OCI-LY7 (cell line): ENCODE results near the gene ZMIZ1.

Experiments
- CTCF ChIP-seq: fragments of 200-600 bp; sonication (generic); conservative IDR thresholded peaks from 2 replicates; pipeline ENCODE4 v1.5.1; 2014; ENCODE audit warnings: mild to moderate bottlenecking, antibody characterized with exemption, low read length, moderate library complexity, mixed read lengths
- EZH2phosphoT487 ChIP-seq: fragments of 200-600 bp; sonication (generic); IDR thresholded peaks from 2 replicates; pipeline ENCODE4 v1.6.1; 2018; ENCODE audit warnings: low read depth, borderline replicate concordance, mild to moderate bottlenecking, mixed run types, antibody characterized with exemption, low read length, moderate library complexity, mixed read lengths

- TF ChIP-seq CTCF = no peak
- no peak for TF ChIP-seq EZH2phosphoT487
These were observed 11.9 kb upstream of the ZMIZ1 start for GRCh38 chr10:79056736-79057391.
